Measurements from ENCODE around the gene PDE10A. TPM values are rescaled to one million over a fixed set of nuclear protein-coding genes. Genes with fewer than 3 reads are reported as not detected.

PDE10A gene
- total RNA-seq, 6 experiments from 2014 or later, result 1.2 to 2.0 (median 1.6) TPM; not detected in 2

DNA sequence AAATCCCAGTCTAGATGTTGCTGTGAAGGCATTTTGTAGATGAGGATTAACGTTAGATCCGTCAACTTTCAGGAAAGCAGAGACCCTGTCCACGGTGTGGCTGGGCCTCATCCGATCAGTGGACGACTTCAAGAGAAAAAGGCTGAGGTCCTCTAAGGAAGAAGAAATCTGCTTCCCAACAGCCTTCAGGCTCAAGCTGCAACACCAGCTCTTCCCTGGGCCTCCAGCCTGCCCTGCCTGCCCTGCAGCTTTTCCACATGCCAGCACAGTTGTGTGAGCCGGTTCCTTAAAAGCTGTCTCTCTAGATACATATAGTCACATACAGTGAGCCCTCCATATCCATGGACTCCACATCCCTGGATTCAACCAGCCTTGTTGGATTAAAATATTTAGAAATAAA lies 14.1 kb upstream of the PDE10A start:
- no peak for DNase-seq
- H3K36me3 Mint-ChIP-seq (ENCODE audit: low read depth), result peaks cover 6% of the 10 kb centered on the region; the same call in 1 of the 2 replicates
- H3K4me1 Mint-ChIP-seq (ENCODE audit: low read depth), result no peaks in the 10 kb centered on the region
- H3K27me3 Mint-ChIP-seq (ENCODE audit: insufficient read depth), result no peaks in the 10 kb centered on the region
- no peak overlapping the region for H3K4me3 Mint-ChIP-seq
- H3K9me3 Mint-ChIP-seq, result peaks cover 65% of the 10 kb centered on the region
- TF ChIP-seq, protein P1, sequence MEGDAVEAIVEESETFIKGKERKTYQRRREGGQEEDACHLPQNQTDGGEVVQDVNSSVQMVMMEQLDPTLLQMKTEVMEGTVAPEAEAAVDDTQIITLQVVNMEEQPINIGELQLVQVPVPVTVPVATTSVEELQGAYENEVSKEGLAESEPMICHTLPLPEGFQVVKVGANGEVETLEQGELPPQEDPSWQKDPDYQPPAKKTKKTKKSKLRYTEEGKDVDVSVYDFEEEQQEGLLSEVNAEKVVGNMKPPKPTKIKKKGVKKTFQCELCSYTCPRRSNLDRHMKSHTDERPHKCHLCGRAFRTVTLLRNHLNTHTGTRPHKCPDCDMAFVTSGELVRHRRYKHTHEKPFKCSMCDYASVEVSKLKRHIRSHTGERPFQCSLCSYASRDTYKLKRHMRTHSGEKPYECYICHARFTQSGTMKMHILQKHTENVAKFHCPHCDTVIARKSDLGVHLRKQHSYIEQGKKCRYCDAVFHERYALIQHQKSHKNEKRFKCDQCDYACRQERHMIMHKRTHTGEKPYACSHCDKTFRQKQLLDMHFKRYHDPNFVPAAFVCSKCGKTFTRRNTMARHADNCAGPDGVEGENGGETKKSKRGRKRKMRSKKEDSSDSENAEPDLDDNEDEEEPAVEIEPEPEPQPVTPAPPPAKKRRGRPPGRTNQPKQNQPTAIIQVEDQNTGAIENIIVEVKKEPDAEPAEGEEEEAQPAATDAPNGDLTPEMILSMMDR (IDR thresholded peaks at IDR 0.05), result no peak
- no peak overlapping the region for H3K27ac Mint-ChIP-seq

DNA sequence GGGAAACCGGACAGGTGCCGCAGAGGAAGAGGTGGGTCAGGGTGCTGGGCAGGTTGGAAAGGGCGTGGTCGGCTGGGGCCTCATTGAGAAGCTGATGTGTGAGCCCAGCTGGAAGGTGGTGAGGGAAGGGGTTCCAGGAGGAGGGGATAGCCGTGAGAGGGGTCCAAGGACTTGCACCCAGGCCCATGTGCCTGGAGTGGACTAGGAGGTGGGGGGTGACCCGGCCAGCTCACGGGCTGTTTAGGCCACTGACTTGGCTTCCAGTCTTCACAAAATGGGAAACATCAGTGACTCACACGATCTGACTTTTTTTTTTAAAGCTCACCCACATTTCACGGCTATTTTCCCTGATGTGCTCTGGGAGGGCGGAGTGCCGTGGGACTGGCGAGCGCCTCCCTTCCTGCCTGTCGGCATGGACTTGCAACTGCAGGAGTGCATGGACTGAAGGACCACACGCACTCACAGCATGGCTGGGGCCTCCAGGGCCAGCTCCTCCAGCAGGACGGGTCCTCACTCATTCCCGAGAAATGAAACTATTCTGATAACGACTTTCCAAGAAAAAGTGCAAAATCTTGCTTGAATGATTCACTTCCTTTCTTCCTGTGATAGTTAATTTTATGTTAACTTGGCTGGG lies 13.5 kb upstream of the PDE10A start:
- Mint-ChIP-seq H3K4me1 (ENCODE audit: low read depth) (no peaks in the 10 kb centered on the region), H3K9me3 (peaks cover 65% of the 10 kb centered on the region), H3K27me3 (ENCODE audit: insufficient read depth) (no peaks in the 10 kb centered on the region), H3K27ac (no peak overlapping the region), H3K4me3 (no peak overlapping the region), H3K36me3 (ENCODE audit: low read depth) (peaks cover 6% of the 10 kb centered on the region; the same call in 1 of the 2 replicates)
- TF ChIP-seq, protein P1 (IDR thresholded peaks at IDR 0.05), result no peak
- no peak for DNase-seq

DNA sequence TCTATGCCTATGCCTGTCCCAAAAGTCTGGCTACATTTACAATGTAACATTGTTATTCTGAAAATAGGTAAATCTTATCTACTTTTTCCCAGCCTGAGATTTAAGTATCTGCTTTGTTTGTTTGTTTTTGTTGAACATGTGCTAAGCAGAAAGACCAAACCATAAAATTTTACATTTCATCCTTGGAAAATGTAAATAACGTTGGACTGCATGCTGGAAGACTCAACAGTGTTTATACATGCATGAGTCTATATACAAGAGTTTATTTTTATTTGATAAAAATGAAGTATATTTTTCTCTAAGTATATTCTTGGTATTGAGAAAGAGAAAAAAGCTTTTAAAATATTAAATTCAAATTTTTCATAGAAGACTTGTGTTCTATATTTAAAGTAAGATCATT lies 12.1 kb upstream of the PDE10A start:
- Mint-ChIP-seq H3K36me3 (ENCODE audit: low read depth) (peaks cover 6% of the 10 kb centered on the region; the same call in 1 of the 2 replicates), H3K27ac (no peak overlapping the region), H3K9me3 (peaks cover 54% of the 10 kb centered on the region), H3K4me1 (ENCODE audit: low read depth) (no peaks in the 10 kb centered on the region), H3K4me3 (no peak overlapping the region), H3K27me3 (ENCODE audit: insufficient read depth) (no peaks in the 10 kb centered on the region)
- TF ChIP-seq, protein P1 (IDR thresholded peaks at IDR 0.05), result no peak
- no peak for DNase-seq

DNA sequence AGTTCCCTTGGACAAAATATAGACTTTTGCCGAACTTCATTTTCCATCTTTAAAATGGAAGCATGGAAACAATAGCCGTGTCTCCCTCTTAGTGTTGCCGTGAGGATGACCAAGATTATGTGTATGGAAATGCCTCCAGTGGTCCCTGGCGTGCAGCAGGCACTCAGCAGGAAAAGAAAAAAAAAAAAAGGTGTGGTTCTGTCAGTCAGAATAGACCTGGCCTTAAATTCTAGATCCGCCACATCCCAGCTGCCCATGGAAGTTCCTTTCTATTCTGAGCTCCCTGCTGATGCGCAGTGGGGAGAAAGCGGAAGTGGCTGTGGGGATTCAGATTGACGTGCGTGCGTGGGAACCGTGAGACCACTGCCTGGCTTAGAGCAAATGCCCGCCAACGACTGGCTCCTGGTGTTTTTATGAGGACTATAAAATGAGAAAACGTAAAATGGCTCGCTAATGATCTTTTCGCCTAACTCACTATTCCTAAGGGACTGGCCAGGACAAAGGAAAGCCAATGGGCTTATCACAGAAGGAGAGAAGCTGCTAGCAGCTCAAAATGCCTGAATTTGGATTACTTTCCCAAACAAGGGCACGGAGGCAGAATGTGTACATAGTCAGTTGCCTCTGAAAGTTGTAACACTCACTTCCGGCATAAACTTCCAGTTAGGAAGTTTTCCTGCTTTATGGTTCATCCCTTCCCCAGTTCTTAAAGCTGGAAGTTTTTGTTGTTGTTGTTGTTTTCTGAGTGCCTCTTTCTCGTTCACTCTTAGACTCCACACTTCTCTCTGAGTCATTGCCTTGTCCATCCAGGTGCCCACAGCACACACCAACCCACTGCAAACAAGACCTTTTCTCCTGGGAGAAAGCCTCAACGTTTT lies 11.4 kb upstream of the PDE10A start:
- TF ChIP-seq, protein P1 (IDR thresholded peaks at IDR 0.05), result no peak

DNA sequence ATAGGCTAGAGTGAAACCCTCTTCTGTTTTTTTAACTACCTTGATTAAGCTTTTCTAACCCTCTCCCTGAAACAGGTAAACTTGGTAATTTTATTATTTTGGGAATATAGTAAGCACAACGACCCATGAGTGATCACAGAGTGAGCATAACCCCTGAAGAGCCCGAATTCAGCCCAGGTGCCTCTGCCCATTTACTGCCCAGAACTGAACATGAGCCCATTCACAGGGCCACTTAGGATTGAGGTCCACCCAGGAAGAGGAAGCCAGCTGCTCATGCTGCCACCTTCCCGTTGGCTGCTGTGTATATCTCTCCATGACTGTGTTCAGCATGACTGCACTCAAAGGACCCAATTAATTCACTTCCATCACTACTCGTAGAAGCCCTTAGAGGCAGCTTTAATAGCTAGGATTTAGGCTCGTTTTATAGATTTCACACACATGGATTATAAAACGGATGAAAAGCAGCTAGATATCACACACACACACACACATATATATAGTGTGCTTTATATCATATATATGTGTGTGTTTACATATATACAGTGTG lies 8.3 kb upstream of the PDE10A start:
- Mint-ChIP-seq H3K9me3 (peaks cover 24% of the 10 kb centered on the region), H3K4me1 (ENCODE audit: low read depth) (no peaks in the 10 kb centered on the region), H3K4me3 (no peak overlapping the region), H3K27me3 (ENCODE audit: insufficient read depth) (no peaks in the 10 kb centered on the region), H3K36me3 (ENCODE audit: low read depth) (no peaks in the 10 kb centered on the region), H3K27ac (no peak overlapping the region)
- DNase-seq, result no peak
- TF ChIP-seq, protein P1 (IDR thresholded peaks at IDR 0.05), result no peak

More for the DNA sequence above, 11.4 kb upstream of the PDE10A start:
- no peaks in the 10 kb centered on the region for H3K27me3 Mint-ChIP-seq (ENCODE audit: insufficient read depth)
- peaks cover 6% of the 10 kb centered on the region; the same call in 1 of the 2 replicates for H3K36me3 Mint-ChIP-seq (ENCODE audit: low read depth)
- no peak for DNase-seq
- peaks cover 47% of the 10 kb centered on the region for H3K9me3 Mint-ChIP-seq
- no peak overlapping the region for H3K27ac Mint-ChIP-seq
- H3K4me1 Mint-ChIP-seq (ENCODE audit: low read depth), result no peaks in the 10 kb centered on the region
- no peak overlapping the region for H3K4me3 Mint-ChIP-seq
